ENCODE results near the gene GALP.

Gene GALP

GRCh38 chr19:56167064-56167578, 8.7 kb upstream of the GALP start:
- no peak overlapping the region for H3K4me3 ChIP-seq (ENCODE audit: low read length)
- H3K36me3 ChIP-seq (ENCODE audit: control insufficient read depth, low read length) = no peaks in the 10 kb centered on the region
- no peaks in the 10 kb centered on the region for H3K9me2 ChIP-seq (replicated peaks; ENCODE audit: control insufficient read depth, low read length)
- no peaks in the 10 kb centered on the region for H3F3A ChIP-seq (ENCODE audit: control insufficient read depth, insufficient read depth)
- H3K79me2 ChIP-seq (ENCODE audit: control insufficient read depth, low read length) = no peaks in the 10 kb centered on the region
- TF ChIP-seq CTCF (IDR thresholded peaks at IDR 0.05; ENCODE audit: low read depth, low read length, poor library complexity, severe bottlenecking) = no peak
- TF ChIP-seq EZH2phosphoT487 (IDR thresholded peaks at IDR 0.05; ENCODE audit: borderline replicate concordance, low read length) = no peak
- H3K9me3 ChIP-seq (ENCODE audit: control insufficient read depth, insufficient read depth, low read length) = no peaks in the 10 kb centered on the region
- H3K27ac ChIP-seq (ENCODE audit: low read depth, low read length) = no peak overlapping the region
- H3K27me3 ChIP-seq (ENCODE audit: control insufficient read depth, low read length) = no peaks in the 10 kb centered on the region
- H3K4me2 ChIP-seq (ENCODE audit: low read length) = no peak overlapping the region
- H4K20me1 ChIP-seq (ENCODE audit: control insufficient read depth, insufficient read depth, low read depth, low read length) = no peaks in the 10 kb centered on the region
- H3K4me1 ChIP-seq (ENCODE audit: control insufficient read depth, low read length) = peaks cover 3% of the 10 kb centered on the region; the same call in 1 of the 2 replicates

- Histone ChIP-seq H3K9me2 (replicated peaks; ENCODE audit: control insufficient read depth, low read length) (no peaks in the 10 kb centered on the region), H3K27me3 (ENCODE audit: control insufficient read depth, low read length) (no peaks in the 10 kb centered on the region), H3F3A (ENCODE audit: control insufficient read depth, insufficient read depth) (no peaks in the 10 kb centered on the region), H3K27ac (ENCODE audit: low read depth, low read length) (no peak overlapping the region), H3K4me2 (ENCODE audit: low read length) (no peak overlapping the region), H3K4me1 (ENCODE audit: control insufficient read depth, low read length) (peaks cover 3% of the 10 kb centered on the region; the same call in 1 of the 2 replicates), H3K36me3 (ENCODE audit: control insufficient read depth, low read length) (no peaks in the 10 kb centered on the region), H3K4me3 (ENCODE audit: low read length) (no peak overlapping the region), H3K9me3 (ENCODE audit: control insufficient read depth, insufficient read depth, low read length) (no peaks in the 10 kb centered on the region), H4K20me1 (ENCODE audit: control insufficient read depth, insufficient read depth, low read depth, low read length) (no peaks in the 10 kb centered on the region), H3K79me2 (ENCODE audit: control insufficient read depth, low read length) (no peaks in the 10 kb centered on the region)
- no peak for TF ChIP-seq CTCF (IDR thresholded peaks at IDR 0.05; ENCODE audit: low read depth, low read length, poor library complexity, severe bottlenecking)
These were observed 5.5 kb upstream of the GALP start for GRCh38 chr19:56170261-56170660.

- H3F3A ChIP-seq (ENCODE audit: control insufficient read depth, insufficient read depth) = no peaks in the 10 kb centered on the region
- peaks cover 3% of the 10 kb centered on the region; the same call in 1 of the 2 replicates for H3K4me1 ChIP-seq (ENCODE audit: control insufficient read depth, low read length)
- no peaks in the 10 kb centered on the region for H3K9me2 ChIP-seq (replicated peaks; ENCODE audit: control insufficient read depth, low read length)
- no peaks in the 10 kb centered on the region for H3K79me2 ChIP-seq (ENCODE audit: control insufficient read depth, low read length)
- H3K27me3 ChIP-seq (ENCODE audit: control insufficient read depth, low read length) = no peaks in the 10 kb centered on the region
- H3K36me3 ChIP-seq (ENCODE audit: control insufficient read depth, low read length) = no peaks in the 10 kb centered on the region
- H4K20me1 ChIP-seq (ENCODE audit: control insufficient read depth, insufficient read depth, low read depth, low read length) = no peaks in the 10 kb centered on the region
- no peak overlapping the region for H3K4me2 ChIP-seq (ENCODE audit: low read length)
- no peak overlapping the region for H3K4me3 ChIP-seq (ENCODE audit: low read length)
- TF ChIP-seq EZH2phosphoT487 (IDR thresholded peaks at IDR 0.05; ENCODE audit: borderline replicate concordance, low read length) = no peak
- no peak for TF ChIP-seq CTCF (IDR thresholded peaks at IDR 0.05; ENCODE audit: low read depth, low read length, poor library complexity, severe bottlenecking)
- no peaks in the 10 kb centered on the region for H3K9me3 ChIP-seq (ENCODE audit: control insufficient read depth, insufficient read depth, low read length)
- H3K27ac ChIP-seq (ENCODE audit: low read depth, low read length) = no peak overlapping the region
These were observed 1.7 kb upstream of the GALP start for GRCh38 chr19:56174086-56174485.
